HG03060 (cell line): ENCODE measurements around the gene PTGER2.

Experiments
- ATAC-seq: cut with Tn5 transposase; IDR thresholded peaks from one replicate; pipeline ENCODE4 v1.9.1; 2021; ENCODE audit warnings: low read depth, moderate number of reproducible peaks; ENCODE audit not compliant: unreplicated experiment

The PTGER2 gene

GRCh38 chr14:52313903-52314594 is at the start of gene PTGER2:
Gene PTGER2 (plus strand): TSS chr14:52314312. CDS start chr14:52314549, 237 bp downstream.
- no peak for ATAC-seq

- ATAC-seq: no peak
These were observed 48.9 kb upstream of the PTGER2 start for GRCh38 chr14:52265253-52265652.

DNA sequence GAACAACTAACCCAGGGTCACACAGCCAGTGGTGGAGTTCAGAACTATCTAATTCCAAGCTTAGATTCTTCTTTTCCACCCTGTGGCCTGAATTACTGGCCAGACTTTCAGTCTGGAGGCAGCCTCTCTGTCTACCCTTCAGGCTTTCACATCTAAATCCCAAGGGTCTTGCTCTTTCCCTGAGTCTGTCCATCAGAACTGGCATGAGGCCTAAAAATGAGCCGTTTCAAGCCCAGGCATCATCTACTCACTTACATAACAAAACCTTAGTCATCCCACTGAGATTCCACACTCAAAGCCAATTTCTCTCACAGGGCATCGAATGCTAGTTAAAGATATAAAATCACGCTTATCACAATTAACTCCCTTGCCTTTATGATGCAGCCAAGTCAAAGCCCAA is 47.9 kb upstream of the PTGER2 start:
- ATAC-seq: no peak

DNA sequence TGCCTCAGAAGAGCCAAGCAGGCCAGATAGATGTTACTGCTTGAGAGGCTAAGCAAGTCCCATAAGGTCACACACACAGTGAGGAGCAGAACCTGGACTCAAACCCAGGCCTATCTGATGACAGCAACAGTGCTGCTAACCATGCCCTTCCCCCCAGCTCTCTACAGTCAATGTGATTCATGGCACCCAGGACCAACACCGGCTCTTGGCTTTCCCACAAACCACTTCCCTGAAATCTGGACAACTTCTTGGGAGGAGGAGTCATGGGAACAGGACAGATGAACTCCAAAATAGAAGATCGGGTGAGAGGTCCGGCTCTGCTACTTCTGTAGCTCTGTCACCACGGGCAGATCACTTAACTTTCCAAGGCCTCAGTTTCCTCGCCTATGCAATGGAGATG is 47.3 kb upstream of the PTGER2 start:
- ATAC-seq: no peak

GRCh38 chr14:52267501-52268278 is 46.4 kb upstream of the PTGER2 start, which contains the start of gene PTGDR:
Gene PTGDR (plus strand): TSS chr14:52267698. CDS start chr14:52267815, 117 bp downstream.
- no peak for ATAC-seq

DNA sequence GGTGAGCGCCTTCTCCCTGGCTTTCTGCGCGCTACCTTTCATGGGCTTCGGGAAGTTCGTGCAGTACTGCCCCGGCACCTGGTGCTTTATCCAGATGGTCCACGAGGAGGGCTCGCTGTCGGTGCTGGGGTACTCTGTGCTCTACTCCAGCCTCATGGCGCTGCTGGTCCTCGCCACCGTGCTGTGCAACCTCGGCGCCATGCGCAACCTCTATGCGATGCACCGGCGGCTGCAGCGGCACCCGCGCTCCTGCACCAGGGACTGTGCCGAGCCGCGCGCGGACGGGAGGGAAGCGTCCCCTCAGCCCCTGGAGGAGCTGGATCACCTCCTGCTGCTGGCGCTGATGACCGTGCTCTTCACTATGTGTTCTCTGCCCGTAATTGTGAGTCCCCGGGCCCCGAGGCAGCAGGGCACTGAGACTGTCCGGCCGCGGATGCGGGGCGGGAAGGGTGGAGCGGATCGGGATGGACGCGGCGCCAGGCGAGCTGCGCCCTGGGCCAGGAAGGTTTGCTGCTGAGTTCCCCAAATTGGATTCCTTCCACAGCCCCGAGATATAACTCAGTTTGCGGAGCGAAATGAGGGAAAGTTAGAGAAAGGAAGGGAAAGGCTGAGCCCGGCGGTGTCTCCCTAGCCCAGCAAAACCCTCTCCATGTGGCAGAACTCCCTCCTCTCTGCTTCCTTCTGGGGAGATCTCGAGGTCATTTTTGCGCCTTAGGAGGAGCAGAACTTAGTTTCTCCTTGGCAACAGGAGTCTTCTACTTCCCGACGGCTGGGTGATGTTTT is 45.6 kb upstream of the PTGER2 start:
- ATAC-seq: no peak

- no peak for ATAC-seq
These were observed 45.0 kb upstream of the PTGER2 start for GRCh38 chr14:52269100-52269499.

GRCh38 chr14:52269982-52270381 is 44.1 kb upstream of the PTGER2 start:
- no peak for ATAC-seq

- no peak for ATAC-seq
These were observed 42.6 kb upstream of the PTGER2 start for GRCh38 chr14:52271538-52271937.

DNA sequence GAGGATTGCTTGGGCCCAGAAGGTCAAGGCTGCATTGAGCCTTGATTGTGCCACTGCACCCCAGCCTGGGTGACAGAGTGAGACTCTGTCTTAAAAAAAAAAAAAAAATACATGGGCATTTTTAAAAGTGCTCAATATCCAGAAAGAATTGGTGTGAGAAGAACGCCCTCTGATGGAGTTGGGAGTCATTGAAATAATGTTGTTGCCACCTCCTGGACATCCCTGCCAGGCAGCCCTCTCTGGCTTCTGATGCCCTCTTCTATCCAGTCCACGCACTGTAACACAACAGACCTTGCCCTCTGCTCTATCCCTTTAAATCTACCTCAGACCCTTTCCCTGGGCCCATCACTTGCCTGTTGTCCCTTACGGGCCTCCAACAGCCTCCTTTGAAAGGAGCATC is 41.7 kb upstream of the PTGER2 start:
- no peak for ATAC-seq

GRCh38 chr14:52275372-52275771 is 38.7 kb upstream of the PTGER2 start:
- no peak for ATAC-seq

GRCh38 chr14:52277552-52277951 is 36.6 kb upstream of the PTGER2 start:
- no peak for ATAC-seq

- no peak for ATAC-seq
These were observed 34.7 kb upstream of the PTGER2 start for GRCh38 chr14:52279408-52279807.

- ATAC-seq: no peak
These were observed 31.0 kb upstream of the PTGER2 start for GRCh38 chr14:52283099-52283498.

DNA sequence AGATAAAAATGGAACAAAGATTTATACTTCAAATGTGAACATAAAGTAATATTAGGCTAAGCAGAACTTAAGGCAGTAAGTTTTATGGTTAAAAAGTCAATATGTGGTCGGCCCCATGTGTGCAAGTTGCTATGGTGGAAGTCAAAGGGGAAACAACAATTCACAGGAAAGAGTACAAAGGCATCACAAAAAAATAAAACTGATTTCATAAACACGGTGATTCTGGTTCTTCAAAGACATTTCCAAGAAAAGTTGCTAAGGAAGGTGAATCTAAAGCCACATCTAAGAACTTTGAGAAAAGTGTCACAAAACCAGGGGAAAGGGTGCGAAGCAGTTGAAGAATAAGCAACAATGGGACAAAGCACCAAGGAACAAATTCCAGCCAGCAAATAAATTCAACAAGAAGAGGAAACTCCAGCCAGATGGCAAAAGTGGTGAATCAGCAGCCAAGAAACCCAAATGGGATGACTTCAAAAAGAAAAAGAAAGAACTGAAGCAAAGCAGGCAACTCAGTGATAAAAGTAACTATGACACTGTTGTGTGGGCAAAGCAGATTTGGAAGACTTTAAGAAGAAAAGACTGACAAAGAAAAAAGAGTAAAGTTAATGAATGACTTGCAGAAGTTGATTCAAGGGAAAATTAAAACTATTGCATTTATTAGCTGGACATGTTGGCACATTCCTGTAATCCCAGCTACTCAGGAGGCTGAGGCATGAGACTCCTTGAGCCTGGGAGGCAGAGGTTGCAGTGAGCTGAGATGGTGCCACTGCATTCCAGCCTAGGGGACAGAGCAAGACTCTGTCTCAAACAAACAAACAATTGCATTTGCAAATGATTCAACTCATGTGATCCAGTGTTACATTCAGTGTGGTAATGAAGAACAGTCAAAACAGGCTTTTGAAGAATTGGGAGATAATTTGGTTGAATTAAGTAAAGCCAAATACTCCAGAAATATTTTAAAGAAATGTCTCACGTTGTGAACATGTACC is 27.2 kb upstream of the PTGER2 start:
- no peak for ATAC-seq

GRCh38 chr14:52296378-52296777 is 17.7 kb upstream of the PTGER2 start:
- ATAC-seq: no peak

DNA sequence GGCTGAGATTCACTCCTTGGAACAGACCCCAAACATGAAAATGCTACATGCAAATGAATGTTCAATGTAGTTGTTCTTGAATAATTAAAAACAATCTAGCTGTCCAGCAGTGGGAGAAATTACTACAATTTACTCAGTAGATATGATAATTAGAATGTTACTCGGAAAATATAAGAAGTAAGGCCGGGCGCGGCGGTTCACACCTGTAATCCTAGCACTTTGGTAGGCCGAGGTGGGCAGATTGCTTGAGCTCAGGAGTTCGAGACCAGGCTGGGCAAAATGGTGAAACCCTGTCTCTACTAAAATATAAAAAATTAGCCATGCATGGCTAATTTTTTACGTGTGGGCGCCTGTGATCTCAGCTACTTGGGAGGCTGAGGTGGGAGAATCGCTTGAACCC is 15.3 kb upstream of the PTGER2 start:
- no peak for ATAC-seq

GRCh38 chr14:52299692-52300278 is 14.3 kb upstream of the PTGER2 start:
- ATAC-seq: no peak

DNA sequence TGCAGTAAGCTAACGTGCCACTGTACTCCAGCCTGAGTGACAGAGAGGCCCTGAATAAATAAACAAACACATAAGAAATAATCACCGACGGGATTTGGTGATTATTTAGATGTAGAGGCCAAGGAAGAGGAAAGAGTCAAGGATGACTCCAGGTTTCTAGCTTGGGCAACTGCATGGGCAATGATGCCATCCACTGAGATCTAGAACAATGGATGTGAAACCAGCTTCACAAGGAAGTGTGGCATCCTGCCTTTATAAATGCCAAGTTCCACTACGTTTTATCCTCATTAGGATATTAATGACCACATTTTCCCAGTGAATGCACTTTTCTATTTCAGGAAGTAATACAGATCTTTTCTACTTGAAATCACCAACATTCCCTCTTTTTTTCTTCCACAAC is 10.9 kb upstream of the PTGER2 start:
- no peak for ATAC-seq
